BE2C (cell line): ENCODE data around the gene RASL10B.

ENCODE experiments used
- DNase-seq: peaks from one replicate; pipeline ENCODE4 v3.0.0-alpha.2; 2020
- H3K27me3 ChIP-seq: fragments of 250-450 bp; sonication (Bioruptor Pico); 2 replicates; pipeline ENCODE4 v1.5.1; 2020; ENCODE audit warnings: mild to moderate bottlenecking
- H3K36me3 ChIP-seq: fragments of 250-450 bp; sonication (Bioruptor Pico); 2 replicates; pipeline ENCODE4 v1.5.1; 2020; ENCODE audit warnings: mild to moderate bottlenecking
- H3K4me1 ChIP-seq: fragments of 250-450 bp; sonication (Bioruptor Pico); 2 replicates; pipeline ENCODE4 v1.5.1; 2020
- H3K4me3 ChIP-seq: 2 replicates; pipeline ENCODE4 v1.5.1; 2011; ENCODE audit warnings: low read depth, low read length
- H3K9me3 ChIP-seq: fragments of 250-450 bp; sonication (Bioruptor Pico); 2 replicates; pipeline ENCODE4 v1.5.1; 2020
- TF ChIP-seq, protein P1 (sequence below): IDR thresholded peaks from 2 replicates; pipeline ENCODE4 v1.5.1; 2012; ENCODE audit warnings: mild to moderate bottlenecking, low read depth, low read length

Gene RASL10B

DNA sequence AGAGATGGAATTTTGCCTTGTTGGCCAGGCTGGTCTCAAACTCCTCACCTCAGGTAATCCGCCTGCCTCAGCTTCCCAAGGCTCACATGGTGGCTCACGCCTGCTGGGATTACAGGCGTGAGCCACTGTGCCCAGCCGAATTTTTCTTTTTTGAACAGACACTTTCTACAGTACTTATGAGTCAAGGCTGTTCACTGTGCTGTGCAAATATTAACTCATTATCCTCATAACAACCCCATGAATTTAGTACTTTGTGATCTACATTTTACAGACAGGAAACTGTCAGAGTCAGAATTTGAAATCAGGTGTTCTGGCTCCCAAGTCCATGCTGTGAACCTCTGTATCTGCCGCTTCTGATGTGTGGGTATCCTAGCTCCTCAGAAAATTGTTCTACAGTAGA is 25.7 kb upstream of the RASL10B start:
- no peaks in the 10 kb centered on the region for H3K9me3 ChIP-seq
- DNase-seq, result no peak
- H3K36me3 ChIP-seq, result peaks cover 14% of the 10 kb centered on the region
- H3K4me1 ChIP-seq, result peaks cover 14% of the 10 kb centered on the region
- TF ChIP-seq, protein P1, sequence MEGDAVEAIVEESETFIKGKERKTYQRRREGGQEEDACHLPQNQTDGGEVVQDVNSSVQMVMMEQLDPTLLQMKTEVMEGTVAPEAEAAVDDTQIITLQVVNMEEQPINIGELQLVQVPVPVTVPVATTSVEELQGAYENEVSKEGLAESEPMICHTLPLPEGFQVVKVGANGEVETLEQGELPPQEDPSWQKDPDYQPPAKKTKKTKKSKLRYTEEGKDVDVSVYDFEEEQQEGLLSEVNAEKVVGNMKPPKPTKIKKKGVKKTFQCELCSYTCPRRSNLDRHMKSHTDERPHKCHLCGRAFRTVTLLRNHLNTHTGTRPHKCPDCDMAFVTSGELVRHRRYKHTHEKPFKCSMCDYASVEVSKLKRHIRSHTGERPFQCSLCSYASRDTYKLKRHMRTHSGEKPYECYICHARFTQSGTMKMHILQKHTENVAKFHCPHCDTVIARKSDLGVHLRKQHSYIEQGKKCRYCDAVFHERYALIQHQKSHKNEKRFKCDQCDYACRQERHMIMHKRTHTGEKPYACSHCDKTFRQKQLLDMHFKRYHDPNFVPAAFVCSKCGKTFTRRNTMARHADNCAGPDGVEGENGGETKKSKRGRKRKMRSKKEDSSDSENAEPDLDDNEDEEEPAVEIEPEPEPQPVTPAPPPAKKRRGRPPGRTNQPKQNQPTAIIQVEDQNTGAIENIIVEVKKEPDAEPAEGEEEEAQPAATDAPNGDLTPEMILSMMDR, result no peak
- H3K4me3 ChIP-seq, result no peak overlapping the region
- H3K27me3 ChIP-seq, result no peaks in the 10 kb centered on the region

DNA sequence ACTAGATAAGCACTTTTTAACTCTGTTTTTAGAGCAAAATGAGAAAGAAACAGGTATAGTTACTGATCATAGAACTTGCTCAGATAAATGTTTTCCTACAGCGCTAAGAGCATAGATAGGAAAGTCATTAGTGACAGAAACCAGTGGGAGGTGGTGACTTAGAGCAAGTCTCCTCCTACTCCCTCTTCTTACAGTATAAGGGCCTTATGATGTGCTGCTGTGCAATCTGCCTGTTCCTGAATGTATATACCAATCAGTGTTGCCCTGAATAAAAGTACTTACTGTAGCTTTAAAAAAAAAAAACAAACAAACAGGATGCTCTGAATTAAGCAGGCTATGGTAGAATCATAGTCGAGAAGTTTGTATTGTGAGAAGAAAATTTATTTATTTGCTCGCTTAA is 23.3 kb upstream of the RASL10B start:
- no peak for DNase-seq
- no peaks in the 10 kb centered on the region for H3K27me3 ChIP-seq
- H3K4me1 ChIP-seq, result peaks cover 15% of the 10 kb centered on the region
- H3K4me3 ChIP-seq, result no peak overlapping the region
- peaks cover 18% of the 10 kb centered on the region for H3K36me3 ChIP-seq
- H3K9me3 ChIP-seq, result no peaks in the 10 kb centered on the region
- TF ChIP-seq, protein P1, result no peak

DNA sequence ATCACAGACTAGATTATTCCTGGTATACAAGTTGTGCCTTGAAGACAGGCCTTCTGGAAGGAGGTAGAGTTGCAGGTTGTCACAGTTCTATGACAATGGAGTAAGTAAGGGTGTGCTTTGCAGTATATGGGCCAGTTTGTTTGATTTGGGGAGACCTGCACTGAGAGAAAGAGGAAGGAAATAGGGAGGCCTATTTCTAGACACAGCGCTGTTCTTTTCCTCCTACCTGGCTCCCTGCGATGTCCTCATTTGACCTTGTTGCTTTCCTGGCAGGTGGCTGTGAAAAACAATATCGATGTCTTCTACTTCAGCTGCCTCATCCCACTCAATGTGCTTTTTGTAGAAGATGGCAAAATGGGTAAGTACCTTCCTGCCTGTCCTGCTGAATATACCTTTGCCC is 22.5 kb upstream of the RASL10B start:
- no peaks in the 10 kb centered on the region for H3K27me3 ChIP-seq
- H3K4me3 ChIP-seq, result no peak overlapping the region
- H3K4me1 ChIP-seq, result peaks cover 23% of the 10 kb centered on the region
- H3K9me3 ChIP-seq, result no peaks in the 10 kb centered on the region
- H3K36me3 ChIP-seq, result peaks cover 22% of the 10 kb centered on the region
- no peak for DNase-seq
- TF ChIP-seq, protein P1, result no peak

DNA sequence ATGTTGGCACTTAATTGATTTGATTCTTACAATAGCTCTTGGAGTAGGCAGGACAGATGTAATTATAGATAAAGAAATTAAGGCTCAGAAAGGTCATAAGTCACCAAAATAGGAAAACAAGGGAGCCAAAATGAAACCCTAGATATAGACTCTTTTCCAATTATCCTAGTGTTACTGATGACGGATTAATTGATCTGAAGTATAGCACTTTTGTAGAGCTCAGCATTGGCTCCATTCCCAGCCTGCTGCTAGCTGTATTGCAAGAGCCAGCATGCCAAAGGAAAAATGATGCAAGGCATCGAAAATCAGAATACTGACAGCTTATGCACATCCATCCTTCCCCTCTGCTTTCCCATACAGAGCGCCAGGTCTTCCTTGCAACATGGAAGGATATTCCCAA is 21.6 kb upstream of the RASL10B start:
- DNase-seq, result no peak
- Histone ChIP-seq H3K27me3 (no peaks in the 10 kb centered on the region), H3K4me1 (peaks cover 31% of the 10 kb centered on the region), H3K9me3 (no peaks in the 10 kb centered on the region), H3K4me3 (no peak overlapping the region), H3K36me3 (peaks cover 28% of the 10 kb centered on the region)
- TF ChIP-seq, protein P1, result no peak

DNA sequence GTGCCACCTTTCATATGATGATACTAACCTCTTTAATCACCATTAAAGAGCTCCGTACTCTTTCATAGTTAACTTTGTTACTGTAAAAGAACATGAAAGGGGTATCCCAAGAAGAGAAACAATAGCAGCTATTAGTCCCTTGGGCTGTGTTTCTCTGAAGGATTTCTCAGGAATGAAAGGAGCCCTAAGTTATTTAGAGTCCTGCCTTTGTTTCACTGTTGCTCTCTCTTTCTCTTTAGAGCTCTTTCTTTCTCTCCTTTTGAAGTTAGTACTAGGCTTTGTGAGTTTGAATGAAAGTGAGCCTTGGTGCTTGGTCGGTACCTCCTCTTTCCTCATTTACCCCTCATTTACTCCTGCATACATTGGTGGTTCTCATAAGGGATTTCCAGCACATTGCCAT is 20.5 kb upstream of the RASL10B start:
- DNase-seq, result no peak
- Histone ChIP-seq H3K9me3 (no peaks in the 10 kb centered on the region), H3K36me3 (peaks cover 28% of the 10 kb centered on the region), H3K4me3 (no peak overlapping the region), H3K27me3 (no peaks in the 10 kb centered on the region), H3K4me1 (peaks cover 37% of the 10 kb centered on the region)
- TF ChIP-seq, protein P1, result no peak

DNA sequence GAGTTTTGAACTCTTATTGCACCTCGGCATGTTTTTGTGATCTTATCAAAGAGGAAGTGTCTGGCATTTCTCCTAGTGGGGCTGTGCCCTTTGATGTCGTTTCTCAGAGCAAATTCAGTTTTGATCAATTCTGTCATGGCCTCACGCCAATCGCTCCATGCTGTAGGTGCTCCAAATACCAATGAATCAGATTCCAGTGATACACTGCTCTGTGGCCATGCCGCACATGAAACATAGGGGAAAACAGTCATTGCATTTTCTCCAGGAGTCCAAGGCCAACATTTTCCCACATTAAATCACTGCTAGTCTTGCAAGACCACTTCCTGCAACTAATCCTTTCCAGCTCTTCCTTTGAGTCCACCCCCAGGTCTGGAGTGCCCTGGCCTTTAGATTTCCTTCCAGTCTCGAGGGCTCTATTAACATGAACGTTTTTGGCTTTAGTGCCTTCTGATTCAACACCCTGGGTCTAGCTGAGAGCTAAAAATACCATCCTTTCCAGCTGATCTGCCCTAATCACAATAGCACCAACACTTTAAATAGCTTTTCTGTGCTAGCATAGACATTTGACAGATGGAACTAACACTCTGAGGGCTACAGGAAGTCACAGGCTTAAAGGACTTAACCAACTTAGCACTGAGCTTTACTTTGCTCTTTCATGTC is 18.2 kb upstream of the RASL10B start:
- no peak overlapping the region for H3K4me3 ChIP-seq
- DNase-seq, result peak; percentile 44

More for the DNA sequence above, 18.2 kb upstream of the RASL10B start:
- Histone ChIP-seq H3K9me3 (no peaks in the 10 kb centered on the region), H3K36me3 (peaks cover 36% of the 10 kb centered on the region), H3K27me3 (no peaks in the 10 kb centered on the region), H3K4me1 (peaks cover 38% of the 10 kb centered on the region)
- TF ChIP-seq, protein P1, result no peak
